Upper lobe of left lung (tissue), 6 donors: ENCODE results near the gene C11orf24. TPM values are rescaled to one million over a fixed set of nuclear protein-coding genes. Genes with fewer than 3 reads are reported as not detected.

Source experiments
- ATAC-seq, 2 donors: fragments of 200-7000 bp; cut with Tn5 transposase; one replicate each; pipeline ENCODE4 v1.9.1; 2022; ENCODE audit warnings: mild to moderate bottlenecking in 2 of 2, moderate library complexity in 2 of 2; ENCODE audit not compliant: low FRiP score in 2 of 2
- DNase-seq, 2 donors: peaks; one replicate each; pipeline ENCODE4 v3.0.0-alpha.2; 2019 to 2020
- H3K27ac ChIP-seq, 4 donors: fragments of 200-600 bp; sonication (generic); one replicate each; pipeline ENCODE4 v1.5.1; 2016 to 2019
- H3K27me3 ChIP-seq, 4 donors: fragments of 200-600 bp; sonication (generic); one replicate each; pipeline ENCODE4 v1.5.1; 2017 to 2019
- H3K36me3 ChIP-seq, 4 donors: fragments of 200-600 bp; sonication (generic); one replicate each; pipeline ENCODE4 v1.5.1; 2016 to 2019
- H3K4me1 ChIP-seq, 4 donors: fragments of 200-600 bp; sonication (generic); one replicate each; pipeline ENCODE4 v1.5.1; 2018 to 2019
- H3K4me3 ChIP-seq, 4 donors: fragments of 200-600 bp; sonication (generic); one replicate each; pipeline ENCODE4 v1.5.1; 2017 to 2019; ENCODE audit warnings: mild to moderate bottlenecking in 2 of 4, moderate library complexity in 1 of 4
- H3K9me3 ChIP-seq, 4 donors: fragments of 200-600 bp; sonication (generic); one replicate each; pipeline ENCODE4 v1.5.1; 2018 to 2019
- CTCF ChIP-seq, 6 experiments: fragments of 450-650 bp in 4 of 6; fragments of 200-600 bp in 2 of 6; sonication (generic) in 2 of 6; IDR thresholded peaks; one replicate each; pipeline ENCODE4 v1.5.1; 2016 to 2019; ENCODE audit warnings: antibody characterized with exemption in 6 of 6
- EP300 ChIP-seq, 4 donors: sonication (generic); formaldehyde crosslinking; IDR thresholded peaks; one replicate each; pipeline ENCODE4 v1.5.1; 2017; ENCODE audit warnings: antibody characterized with exemption in 4 of 4, control low read depth in 2 of 4
- POLR2A ChIP-seq, 4 donors: fragments of 450-650 bp; IDR thresholded peaks; one replicate each; pipeline ENCODE4 v1.5.1; 2016 to 2017; ENCODE audit warnings: antibody characterized with exemption in 4 of 4, mild to moderate bottlenecking in 2 of 4
- POLR2AphosphoS5 ChIP-seq, 2 donors: sonication (generic); formaldehyde crosslinking; IDR thresholded peaks; one replicate each; pipeline ENCODE4 v1.5.1; 2017; ENCODE audit warnings: antibody characterized with exemption in 2 of 2
- WGBS, 2 donors: methylation state at CpG; one replicate each; pipeline ENCODE4 v1.1.5; 2017 to 2018; 5-methylcytosine and 5-hydroxymethylcytosine counted together
- total RNA-seq, 6 donors: library from RNA; depleted of rRNA in 4 of 6; stranded (reverse); fragments of >200 nt in 4 of 6; gene quantifications; one replicate each; pipeline versions ENCODE4 v1.1.0 to v1.2.1, GENCODE V29; 2016 to 2021
- donor health status: DM: no; HTN: no; CAD: no; lungs with moderate emphysema.
- donor health status: DM: no; HTN: yes; CAD: no; lungs with severe emphysema.

The C11orf24 gene
- total RNA-seq, 6 donors from 2014 or later: 13.9 to 37.5 (median 24.0) TPM

GRCh38 chr11:68214173-68215086, 57.3 kb downstream of the C11orf24 start:
- peaks cover 26 to 38% (median 32%) of the 10 kb centered on the region in 4 donors for H3K4me1 ChIP-seq
- H3K4me3 ChIP-seq: peak overlapping the region; percentile 61 to 94 (median 76)
- H3K27ac ChIP-seq: peak overlapping the region; percentile 98 to 100 (median 100)
- H3K27me3 ChIP-seq: no peaks in the 10 kb centered on the region
- H3K36me3 ChIP-seq: no peaks in the 10 kb centered on the region
- TF ChIP-seq POLR2AphosphoS5 (IDR thresholded peaks at IDR 0.05) (no peak), POLR2A (IDR thresholded peaks at IDR 0.05) (no peak), EP300 (IDR thresholded peaks at IDR 0.05) (no peak), CTCF (IDR thresholded peaks at IDR 0.05) (no peak)
- no peaks in the 10 kb centered on the region for H3K9me3 ChIP-seq
- 29 to 35% methylated on average over 25 to 36 of the region's 58 CpGs for WGBS, 2 donors
- peak; percentile 25 to 90 for DNase-seq
- peak; percentile 1 to 22 for ATAC-seq

- ATAC-seq (peak; percentile 80 to 84), DNase-seq (peak; percentile 76 to 96)
- peak overlapping the region; percentile 98 to 100 (median 100) for H3K27ac ChIP-seq
- no peaks in the 10 kb centered on the region for H3K9me3 ChIP-seq
- H3K4me1 ChIP-seq: peaks cover 33 to 45% (median 39%) of the 10 kb centered on the region in 4 donors
- WGBS, 2 donors: 0% methylated on average over 75 of the region's 90 CpGs; no CpG with 5 or more reads in 1 of the 2 donors
- no peaks in the 10 kb centered on the region for H3K36me3 ChIP-seq
- no peaks in the 10 kb centered on the region for H3K27me3 ChIP-seq
- TF ChIP-seq POLR2AphosphoS5 (IDR thresholded peaks at IDR 0.05) (peak; percentile 58 to 64), POLR2A (IDR thresholded peaks at IDR 0.05) (peak; percentile 75 to 98 (median 86)), CTCF (IDR thresholded peaks at IDR 0.05) (peak in 4 of 6 experiments; percentile 61 to 80 (median 72)), EP300 (IDR thresholded peaks at IDR 0.05) (no peak)
- peak overlapping the region; percentile 61 to 94 (median 76) for H3K4me3 ChIP-seq
Measured at GRCh38 chr11:68213555-68214172, 58.1 kb downstream of the C11orf24 start.

- no peaks in the 10 kb centered on the region for H3K36me3 ChIP-seq
- no CpG with 5 or more reads among the region's 60 CpGs for WGBS, 2 donors
- H3K4me1 ChIP-seq: peaks cover 38 to 51% (median 44%) of the 10 kb centered on the region in 4 donors
- DNase-seq: peak in 1 of 2 donors; percentile 94
- TF ChIP-seq POLR2A (IDR thresholded peaks at IDR 0.05): no peak
- no peak for TF ChIP-seq POLR2AphosphoS5 (IDR thresholded peaks at IDR 0.05)
- no peak for TF ChIP-seq CTCF (IDR thresholded peaks at IDR 0.05)
- TF ChIP-seq EP300 (IDR thresholded peaks at IDR 0.05): no peak
- peak within 1 kb of the TSS; percentile 98 to 100 (median 100) for H3K27ac ChIP-seq
- no peak for ATAC-seq
- H3K4me3 ChIP-seq: peak within 1 kb of the TSS; percentile 61 to 94 (median 80)
- H3K27me3 ChIP-seq: no peaks in the 10 kb centered on the region
- no peaks in the 10 kb centered on the region for H3K9me3 ChIP-seq
Measured at GRCh38 chr11:68213135-68213515, 58.6 kb downstream of the C11orf24 start, which contains the start of gene KMT5B. KMT5B (minus strand) TSS chr11:68213296; CDS start chr11:68190076, 23,220 bp downstream.

- WGBS, 2 donors: 0 to 1% methylated on average over 29 of the region's 80 CpGs
- TF ChIP-seq POLR2A (IDR thresholded peaks at IDR 0.05): peak in 1 of 4 donors; percentile 48
- TF ChIP-seq EP300 (IDR thresholded peaks at IDR 0.05): no peak
- TF ChIP-seq CTCF (IDR thresholded peaks at IDR 0.05): peak; percentile 33 to 67 (median 51)
- TF ChIP-seq POLR2AphosphoS5 (IDR thresholded peaks at IDR 0.05): peak; percentile 20 to 68
- Histone ChIP-seq H3K4me1 (peaks cover 38 to 55% (median 45%) of the 10 kb centered on the region in 4 donors), H3K27ac (peak overlapping the region; percentile 98 to 100 (median 100)), H3K9me3 (no peaks in the 10 kb centered on the region), H3K36me3 (no peaks in the 10 kb centered on the region), H3K4me3 (peak overlapping the region; percentile 61 to 94 (median 80)), H3K27me3 (no peaks in the 10 kb centered on the region)
- DNase-seq (peak; percentile 81 to 93), ATAC-seq (peak; percentile 66 to 85)
Measured at GRCh38 chr11:68212421-68213134, 59.2 kb downstream of the C11orf24 start.
